H1 (cell line): ENCODE data around the gene OR10G3. TPM values are rescaled to one million over a fixed set of nuclear protein-coding genes. Genes with fewer than 3 reads are reported as not detected.

Experiments
- CTCF ChIA-PET: fragments of 300-600 bp; sonication (Branson Sonifier 250); formaldehyde crosslinking; loops from one replicate; lab custom pipeline; 2021; ENCODE audit not compliant: partially characterized antibody; lab: Charles Lee
- POLR2A ChIA-PET: fragments of 300-600 bp; sonication (Branson Sonifier 250); formaldehyde crosslinking; loops from one replicate; lab custom pipeline; 2021; ENCODE audit warnings: inconsistent platforms; ENCODE audit not compliant: partially characterized antibody; lab: Charles Lee
- DNase-seq, 2 experiments: peaks; one replicate each; pipeline versions ENCODE4 v3.0.0 to v3.0.0-alpha.2; 2010 to 2022; ENCODE audit warnings: low spot score in 2 of 2, low read depth in 1 of 2, mixed read lengths in 1 of 2
- FAIRE-seq: peaks from 2 replicates; lab custom pipeline; 2011; peaks lifted over from hg19 to GRCh38; lab: Jason Lieb, UNC
- H2AFZ ChIP-seq: 2 replicates; pipeline ENCODE4 v1.8.1; 2012; ENCODE audit warnings: low read length, inconsistent platforms
- H2AK5ac ChIP-seq: 2 replicates; pipeline ENCODE4 v1.6.1; 2013; ENCODE audit warnings: low read depth, low read length
- H2BK120ac ChIP-seq: replicated peaks from 2 replicates; pipeline ENCODE3; 2013; ENCODE audit warnings: low read depth, low read length, inconsistent platforms
- H2BK12ac ChIP-seq: 2 replicates; pipeline ENCODE4 v1.6.1; 2013; ENCODE audit warnings: low read depth, low read length
- H2BK15ac ChIP-seq: 2 replicates; pipeline ENCODE4 v1.6.1; 2013; ENCODE audit warnings: low read length
- H2BK20ac ChIP-seq: 2 replicates; pipeline ENCODE4 v1.6.1; 2013; ENCODE audit warnings: low read length
- H2BK5ac ChIP-seq: 2 replicates; pipeline ENCODE4 v1.6.1; 2013; ENCODE audit warnings: low read depth, low read length
- H3K14ac ChIP-seq: 2 replicates; pipeline ENCODE4 v1.6.1; 2013; ENCODE audit warnings: inconsistent platforms; ENCODE audit not compliant: insufficient read length
- H3K18ac ChIP-seq: 2 replicates; pipeline ENCODE4 v1.6.1; 2013; ENCODE audit warnings: low read length; ENCODE audit errors: extremely low read depth
- H3K23ac ChIP-seq: 2 replicates; pipeline ENCODE4 v1.6.1; 2013; ENCODE audit warnings: inconsistent platforms; ENCODE audit not compliant: insufficient read length
- H3K23me2 ChIP-seq: 2 replicates; pipeline ENCODE4 v1.6.1; 2013; ENCODE audit warnings: low read depth, low read length
- H3K27ac ChIP-seq: 2 replicates; pipeline ENCODE4 v1.6.1; 2011; ENCODE audit warnings: low read depth, low read length, inconsistent platforms
- H3K27me3 ChIP-seq, 4 experiments: replicated peaks in 1 of 4; 1 replicate in 1 of 4; 2 replicates in 3 of 4; pipeline versions ENCODE4 v1.6.1 to v1.8.1; 2011 to 2013; ENCODE audit warnings: low read length in 3 of 4, mild to moderate bottlenecking in 3 of 4, inconsistent platforms in 2 of 4, mixed read lengths in 2 of 4, moderate library complexity in 1 of 4; ENCODE audit not compliant: control insufficient read depth in 3 of 4, insufficient read depth in 3 of 4; ENCODE audit errors: extremely low read depth in 1 of 4
- H3K36me3 ChIP-seq, 4 experiments: 2 replicates each; pipeline versions ENCODE4 v1.6.1 to v1.8.1; 2011 to 2013; ENCODE audit warnings: mild to moderate bottlenecking in 4 of 4, low read length in 3 of 4, moderate library complexity in 2 of 4, control low read depth in 1 of 4, inconsistent platforms in 1 of 4; ENCODE audit not compliant: insufficient read depth in 4 of 4, control insufficient read depth in 2 of 4
- H3K4ac ChIP-seq: replicated peaks from 2 replicates; pipeline ENCODE3; 2013; ENCODE audit warnings: low read length, low read depth, mixed read lengths, inconsistent platforms; ENCODE audit not compliant: insufficient read length
- H3K4me1 ChIP-seq, 4 experiments: replicated peaks in 1 of 4; 1 replicate in 1 of 4; 2 replicates in 3 of 4; pipeline versions ENCODE4 v1.6.1 to v1.8.1; 2011 to 2013; ENCODE audit warnings: low read length in 3 of 4, inconsistent platforms in 2 of 4, mixed read lengths in 1 of 4; ENCODE audit not compliant: insufficient read depth in 4 of 4, control insufficient read depth in 3 of 4
- H3K4me2 ChIP-seq, 2 experiments: 2 replicates each; pipeline versions ENCODE4 v1.6.1 to v1.8.1; 2011 to 2013; ENCODE audit warnings: low read depth in 2 of 2, low read length in 2 of 2, control low read depth in 1 of 2, inconsistent platforms in 1 of 2, mild to moderate bottlenecking in 1 of 2; ENCODE audit not compliant: insufficient read depth in 1 of 2
- H3K4me3 ChIP-seq, 4 experiments: fragments of 200-600, 300-600 bp in 1 of 4; sonication (generic), shearing (Covaris generic), sonication (Bioruptor Twin) in 1 of 4; 2 replicates each; pipeline versions ENCODE4 v1.5.1 to v1.8.1; 2011 to 2016; ENCODE audit warnings: low read length in 4 of 4, low read depth in 3 of 4, control low read depth in 2 of 4, inconsistent platforms in 2 of 4, mild to moderate bottlenecking in 2 of 4, mixed read lengths in 1 of 4, moderate library complexity in 1 of 4; ENCODE audit not compliant: insufficient read depth in 2 of 4; ENCODE audit errors: extremely low read depth in 1 of 4
- H3K56ac ChIP-seq: replicated peaks from 2 replicates; pipeline ENCODE3; 2013; ENCODE audit warnings: low read depth, mild to moderate bottlenecking, mixed read lengths, low read length, inconsistent platforms; ENCODE audit not compliant: insufficient read length
- H3K79me1 ChIP-seq: 2 replicates; pipeline ENCODE4 v1.6.1; 2013; ENCODE audit warnings: low read depth, low read length, control low read depth
- H3K79me2 ChIP-seq, 2 experiments: 2 replicates each; pipeline versions ENCODE4 v1.6.1 to v1.8.1; 2012 to 2013; ENCODE audit warnings: low read length in 2 of 2, mild to moderate bottlenecking in 2 of 2, inconsistent platforms in 1 of 2; ENCODE audit not compliant: insufficient read depth in 2 of 2, control insufficient read depth in 1 of 2
- H3K9ac ChIP-seq, 4 experiments: replicated peaks in 1 of 4; 1 replicate in 1 of 4; 2 replicates in 3 of 4; pipeline versions ENCODE4 v1.6.1 to v1.8.1; 2011 to 2013; ENCODE audit warnings: low read depth in 3 of 4, low read length in 3 of 4, control low read depth in 2 of 4, mild to moderate bottlenecking in 2 of 4, moderate library complexity in 2 of 4, inconsistent platforms in 1 of 4; ENCODE audit errors: extremely low read depth in 1 of 4
- H3K9me3 ChIP-seq, 2 experiments: 2 replicates each; pipeline versions ENCODE4 v1.6.1 to v1.8.1; 2012 to 2013; ENCODE audit warnings: mild to moderate bottlenecking in 2 of 2, moderate library complexity in 2 of 2, control low read depth in 1 of 2, inconsistent platforms in 1 of 2, low read depth in 1 of 2, low read length in 1 of 2, mixed read lengths in 1 of 2; ENCODE audit not compliant: insufficient read depth in 2 of 2
- H4K20me1 ChIP-seq, 2 experiments: replicated peaks in 1 of 2; 2 replicates each; pipeline versions ENCODE3 to v1.8.1; 2011 to 2013; ENCODE audit warnings: inconsistent platforms in 2 of 2, low read length in 2 of 2, mild to moderate bottlenecking in 1 of 2; ENCODE audit not compliant: insufficient read depth in 2 of 2, control insufficient read depth in 1 of 2
- H4K5ac ChIP-seq: 2 replicates; pipeline ENCODE4 v1.6.1; 2013; ENCODE audit warnings: low read length, low read depth, mixed read lengths, inconsistent platforms; ENCODE audit not compliant: insufficient read length
- H4K8ac ChIP-seq: 2 replicates; pipeline ENCODE4 v1.8.0; 2013; ENCODE audit warnings: mild to moderate bottlenecking, moderate library complexity, low read length, inconsistent platforms; ENCODE audit not compliant: insufficient read depth; ENCODE audit errors: extremely low read depth
- H4K91ac ChIP-seq: replicated peaks from 2 replicates; pipeline ENCODE3; 2013; ENCODE audit warnings: low read length, mixed read lengths, inconsistent platforms; ENCODE audit not compliant: insufficient read length
- ATF2 ChIP-seq: IDR thresholded peaks from 2 replicates; pipeline ENCODE4 v1.6.1; 2012; ENCODE audit warnings: low read length, inconsistent platforms
- BACH1 ChIP-seq: IDR thresholded peaks from 2 replicates; pipeline ENCODE4 v1.6.1; 2012; ENCODE audit warnings: low read length, improper control_type of control experiment
- CTCF ChIP-seq, 3 experiments: IDR thresholded peaks; 1 replicate in 2 of 3; 2 replicates in 1 of 3; pipeline versions ENCODE4 v1.5.1 to v1.6.1; 2011; ENCODE audit warnings: low read length in 3 of 3, mild to moderate bottlenecking in 3 of 3, inconsistent platforms in 2 of 3, low read depth in 1 of 3, moderate library complexity in 1 of 3; ENCODE audit not compliant: insufficient read depth in 1 of 3; ENCODE audit errors: control extremely low read depth in 1 of 3
- GABPA ChIP-seq: IDR thresholded peaks from 2 replicates; pipeline ENCODE4 v1.6.1; 2011; ENCODE audit warnings: mild to moderate bottlenecking, low read length, moderate library complexity, borderline replicate concordance; ENCODE audit not compliant: insufficient read depth
- KDM1A ChIP-seq: fragments of 200-600, 300-600 bp; sonication (generic); IDR thresholded peaks from 2 replicates; pipeline ENCODE4 v1.7.1; 2016; ENCODE audit warnings: mild to moderate bottlenecking, low read length, borderline replicate concordance
- SP1 ChIP-seq: IDR thresholded peaks from 2 replicates; pipeline ENCODE4 v1.6.1; 2011; ENCODE audit warnings: low read depth, low read length
- SP4 ChIP-seq: IDR thresholded peaks from 2 replicates; pipeline ENCODE4 v1.6.1; 2012; ENCODE audit warnings: low read length, inconsistent platforms
- TEAD4 ChIP-seq: IDR thresholded peaks from 2 replicates; pipeline ENCODE4 v1.6.1; 2012; ENCODE audit warnings: low read depth, low read length, inconsistent platforms, mixed read lengths
- WGBS, 2 experiments: shearing (Covaris generic) in 1 of 2; methylation state at CpG; one replicate each; pipeline versions ENCODE4 v1.1.6 to v1.1.7; 2013 to 2015; ENCODE audit warnings: low lambda C conversion rate in 2 of 2, mixed read lengths in 2 of 2, inconsistent platforms in 1 of 2, low coverage in 1 of 2, missing lambda C conversion rate in 1 of 2; ENCODE audit not compliant: insufficient replicate concordance in 2 of 2, insufficient coverage in 1 of 2, insufficient read length in 1 of 2; ENCODE audit errors: extremely low coverage in 1 of 2, missing lambda C conversion rate in 1 of 2; 5-methylcytosine and 5-hydroxymethylcytosine counted together
- polyA plus RNA-seq, 7 experiments: library from polyadenylated mRNA; depleted of rRNA in 3 of 7; stranded (reverse) in 5 of 7; unstranded in 2 of 7; fragments of >200 nt in 5 of 7; fragments of 200-250 nt in 2 of 7; gene quantifications; 1 replicate in 5 of 7; 2 replicates in 1 of 7; 4 replicates in 1 of 7; pipeline versions ENCODE4 v1.2.1 to v1.2.3, GENCODE V29; 2011 to 2013; ENCODE audit warnings: missing spikeins in 2 of 7, mixed read lengths in 2 of 7
- total RNA-seq: library from RNA; stranded (reverse); fragmentation: NEBNext Ultra II Directional; extraction: Animal tissue kit (Norgen Biotek cat#: 25700); gene quantifications from 2 replicates; pipeline ENCODE4 v1.2.1, GENCODE V29; 2021

The OR10G3 gene
- total and polyA plus RNA-seq, 2 of the 8 experiments (the other 6 are each of a cell fraction or from before 2014, with no cell fraction given) = not detected

GRCh38 chr14:21553266-21553665 lies 26.6 kb downstream of the OR10G3 start:
- H3K18ac ChIP-seq = peak overlapping the region; percentile 65; the same call in 1 of the 2 replicates
- peak overlapping the region; percentile 19 for H3K56ac ChIP-seq
- H3K4ac ChIP-seq = peak overlapping the region; percentile 90
- peak overlapping the region; percentile 99; the same call in 1 of the 2 replicates for H2BK12ac ChIP-seq
- 58% methylated on average over 3 of the region's 3 CpGs; no CpG with 5 or more reads in 1 of the 2 experiments for WGBS, 2 experiments
- peak overlapping the region in 1 of 2 experiments; percentile 34; a peak in 1 of 4 replicates for H3K4me2 ChIP-seq
- TF ChIP-seq ATF2 = no peak
- TF ChIP-seq BACH1 = no peak
- 0 out of 2 replicates have a peak, but pooled peaks have one; percentile 46 for TF ChIP-seq SP1
- no peak for TF ChIP-seq SP4
- TF ChIP-seq TEAD4 = peak; percentile 96
- TF ChIP-seq CTCF (IDR thresholded peaks at IDR 0.05; ENCODE audit: control extremely low read depth in 1 of 3, insufficient read depth in 1 of 3, low read depth in 1 of 3, low read length in 3 of 3) = no peak
- TF ChIP-seq GABPA = no peak
- no peak for TF ChIP-seq KDM1A
- H4K5ac ChIP-seq = peak overlapping the region; percentile 64
- H2AFZ ChIP-seq = no peak overlapping the region
- no peak overlapping the region; a peak in 1 of 7 replicates for H3K9ac ChIP-seq
- no peaks in the 10 kb centered on the region for H3K9me3 ChIP-seq
- H3K27me3 ChIP-seq = no peaks in the 10 kb centered on the region
- peak overlapping the region; percentile 40; the same call in 1 of the 2 replicates for H2BK20ac ChIP-seq
- peak overlapping the region; percentile 77 for H4K91ac ChIP-seq
- peak overlapping the region; percentile 82 for H2BK120ac ChIP-seq
- peaks cover 2% of the 10 kb centered on the region; the same call in 1 of the 2 replicates for H3K23me2 ChIP-seq
- no peak overlapping the region for H3K14ac ChIP-seq
- DNase-seq (no peak), FAIRE-seq (no peak)
- no peak overlapping the region; a peak in 1 of 8 replicates for H3K4me3 ChIP-seq
- H3K23ac ChIP-seq = no peak overlapping the region
- ChIA-PET POLR2A (interaction anchor here (0.7 to 5.1 kb wide), 7 partner anchors 11 to 169 kb away, joined by 3 to 26 read pairs (median 5); partner anchors contain the start of genes METTL3, SALL2 and SUPT16H), CTCF (interaction anchor here (0.6 to 2.7 kb wide), 5 partner anchors 15 to 55 kb away, joined by 3 to 10 read pairs (median 4); partner anchors contain the start of gene SALL2)
- H2BK5ac ChIP-seq = peak overlapping the region; percentile 81
- H3K36me3 ChIP-seq = no peaks in the 10 kb centered on the region; a peak in 1 of 8 replicates
- no peak overlapping the region for H2AK5ac ChIP-seq
- no peaks in the 10 kb centered on the region for H4K20me1 ChIP-seq
- no peaks in the 10 kb centered on the region for H3K79me1 ChIP-seq
- H2BK15ac ChIP-seq = no peak overlapping the region
- H3K79me2 ChIP-seq = no peaks in the 10 kb centered on the region
- H4K8ac ChIP-seq = no peak overlapping the region
- no peak overlapping the region; the same call in 1 of the 2 replicates for H3K27ac ChIP-seq
- H3K4me1 ChIP-seq = peaks cover 7 to 24% (median 15%) of the 10 kb centered on the region in 4 experiments; a peak in 6 of 7 replicates
